ENCODE measurements around the gene SLC6A13. TPM values are rescaled to one million over a fixed set of nuclear protein-coding genes. Genes with fewer than 3 reads are reported as not detected.

SLC6A13 gene
- total RNA-seq, 2 experiments from 2014 or later: 0.16 to 0.30 TPM

- ATAC-seq (no peak), DNase-seq (no peak)
- intact Hi-C loops (cut with DNase I, micrococcal nuclease): no loop called here
- POLR2A ChIA-PET: no interaction called here
- Mint-ChIP-seq H3K27me3 (peaks cover 3% of the 10 kb centered on the region), H3K4me3 (no peak overlapping the region), H3K36me3 (ENCODE audit: low read depth) (no peaks in the 10 kb centered on the region), H3K27ac (no peak overlapping the region), H3K4me1 (peaks cover 14% of the 10 kb centered on the region), H3K9me3 (ENCODE audit: low read depth) (no peaks in the 10 kb centered on the region)
- CTCF ChIA-PET: interaction anchor here (0.7 kb wide), 1 partner anchor 86 kb away, joined by 3 read pairs; no protein-coding TSS in a partner anchor
Observed at GRCh38 chr12:264269-264668, 1.6 kb upstream of the SLC6A13 start.

- H3K36me3 Mint-ChIP-seq (ENCODE audit: low read depth): no peaks in the 10 kb centered on the region
- intact Hi-C loops (cut with DNase I, micrococcal nuclease): no loop called here
- peaks cover 5% of the 10 kb centered on the region for H3K27me3 Mint-ChIP-seq
- ChIA-PET CTCF (interaction anchor here (0.8 kb wide), 1 partner anchor 22 kb away, joined by 3 read pairs; no protein-coding TSS in a partner anchor), POLR2A (no interaction called here)
- ATAC-seq (no peak), DNase-seq (no peak)
- no peaks in the 10 kb centered on the region for H3K9me3 Mint-ChIP-seq (ENCODE audit: low read depth)
- no peak overlapping the region for H3K27ac Mint-ChIP-seq
- no peak overlapping the region for H3K4me3 Mint-ChIP-seq
- H3K4me1 Mint-ChIP-seq: peaks cover 14% of the 10 kb centered on the region
Observed at GRCh38 chr12:263574-263973, 938 bp upstream of the SLC6A13 start.

DNA sequence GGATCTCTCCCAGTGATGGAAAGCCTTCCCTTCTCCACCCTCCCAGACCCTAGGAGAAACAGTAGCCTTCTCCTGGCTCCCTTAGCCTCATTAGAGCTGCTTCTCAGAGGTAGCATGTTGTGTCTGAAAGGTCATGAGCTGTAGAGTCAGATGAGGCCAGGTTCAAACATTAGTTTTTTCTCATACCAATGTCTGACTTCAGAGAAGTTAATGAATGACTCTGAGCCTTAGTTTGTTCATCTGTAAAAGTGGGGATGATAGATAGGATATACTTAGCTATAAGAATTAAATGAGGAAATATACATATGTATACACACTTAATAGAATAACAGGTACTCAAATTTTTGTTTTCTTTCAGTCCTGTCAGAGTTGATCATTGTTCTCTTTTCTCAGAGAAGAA is 523 bp downstream of the SLC6A13 start:
- ChIA-PET CTCF (no interaction called here), POLR2A (interaction anchor here (0.7 kb wide), 1 partner anchor 18 kb away, joined by 4 read pairs; no protein-coding TSS in a partner anchor)
- no peak overlapping the region for H3K4me3 Mint-ChIP-seq
- H3K9me3 Mint-ChIP-seq (ENCODE audit: low read depth): no peaks in the 10 kb centered on the region
- DNase-seq (no peak), ATAC-seq (no peak)
- no peak overlapping the region for H3K27ac Mint-ChIP-seq
- intact Hi-C loops (cut with DNase I, micrococcal nuclease): no loop called here
- H3K27me3 Mint-ChIP-seq: peaks cover 16% of the 10 kb centered on the region
- no peaks in the 10 kb centered on the region for H3K36me3 Mint-ChIP-seq (ENCODE audit: low read depth)
- peaks cover 14% of the 10 kb centered on the region for H3K4me1 Mint-ChIP-seq

DNA sequence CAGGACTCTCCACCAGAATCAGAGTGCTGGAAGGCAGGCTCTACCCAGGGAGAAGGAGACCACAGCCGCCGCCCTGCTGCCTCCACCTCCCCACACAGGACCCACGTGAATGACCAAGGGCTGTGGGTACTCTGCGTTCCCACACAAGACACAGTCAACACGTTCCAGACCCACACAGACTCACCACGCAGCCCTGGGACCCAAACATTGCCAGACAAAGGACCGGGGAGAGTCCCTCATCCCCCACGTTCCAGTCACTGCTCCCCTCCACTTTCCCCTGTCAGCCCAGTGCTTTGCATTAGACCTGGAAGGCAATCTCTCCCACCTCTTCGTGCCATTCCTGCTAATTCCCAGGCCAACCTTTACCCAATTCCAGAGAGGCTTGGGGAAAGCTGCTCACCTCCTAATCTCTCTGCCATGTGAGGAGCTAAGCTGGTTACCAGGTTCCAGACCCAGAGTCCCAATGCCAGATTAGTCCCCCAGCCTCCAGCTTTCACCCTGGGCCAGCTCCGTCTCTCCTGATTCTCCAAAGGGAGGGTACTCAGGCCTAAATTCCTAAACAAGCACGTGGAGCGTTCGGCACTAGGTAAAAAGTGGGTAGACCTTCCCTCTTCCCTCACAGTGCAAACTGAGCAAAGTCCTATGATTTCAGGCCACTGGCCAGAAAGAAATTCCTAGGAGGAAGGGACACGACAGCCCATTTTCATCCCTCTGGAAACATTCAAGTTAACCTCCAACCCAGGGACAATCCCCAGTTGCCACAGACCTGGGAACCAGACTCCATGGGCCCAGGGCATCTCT is 4.9 kb downstream of the SLC6A13 start:
- H3K27me3 Mint-ChIP-seq: peaks cover 38% of the 10 kb centered on the region
- H3K4me3 Mint-ChIP-seq: no peak overlapping the region
- no peak for ATAC-seq
- H3K27ac Mint-ChIP-seq: no peak overlapping the region
- H3K4me1 Mint-ChIP-seq: no peaks in the 10 kb centered on the region
- no peaks in the 10 kb centered on the region for H3K9me3 Mint-ChIP-seq (ENCODE audit: low read depth)
- no peak for DNase-seq
- intact Hi-C loops (cut with DNase I, micrococcal nuclease): no loop called here
- ChIA-PET CTCF (interaction anchor here (0.7 kb wide), 1 partner anchor 19 kb away, joined by 5 read pairs; no protein-coding TSS in a partner anchor), POLR2A (no interaction called here)
- H3K36me3 Mint-ChIP-seq (ENCODE audit: low read depth): no peaks in the 10 kb centered on the region

- H3K27me3 Mint-ChIP-seq: peaks cover 38% of the 10 kb centered on the region
- H3K9me3 Mint-ChIP-seq (ENCODE audit: low read depth): no peaks in the 10 kb centered on the region
- intact Hi-C loops (cut with DNase I, micrococcal nuclease): no loop called here
- no peak overlapping the region for H3K4me3 Mint-ChIP-seq
- ChIA-PET CTCF (interaction anchor here (0.7 kb wide), 1 partner anchor 20 kb away, joined by 5 read pairs; no protein-coding TSS in a partner anchor), POLR2A (no interaction called here)
- H3K4me1 Mint-ChIP-seq: no peaks in the 10 kb centered on the region
- ATAC-seq (no peak), DNase-seq (no peak)
- no peak overlapping the region for H3K27ac Mint-ChIP-seq
- H3K36me3 Mint-ChIP-seq (ENCODE audit: low read depth): no peaks in the 10 kb centered on the region
Observed at GRCh38 chr12:256958-257357, 5.7 kb downstream of the SLC6A13 start.

GRCh38 chr12:256225-256624 is 6.4 kb downstream of the SLC6A13 start:
- ATAC-seq (no peak), DNase-seq (no peak)
- Mint-ChIP-seq H3K4me1 (no peaks in the 10 kb centered on the region), H3K36me3 (ENCODE audit: low read depth) (no peaks in the 10 kb centered on the region), H3K4me3 (no peak overlapping the region), H3K27me3 (peaks cover 38% of the 10 kb centered on the region), H3K9me3 (ENCODE audit: low read depth) (no peaks in the 10 kb centered on the region), H3K27ac (no peak overlapping the region)
- POLR2A ChIA-PET: no interaction called here
- intact Hi-C loops (cut with DNase I, micrococcal nuclease): no loop called here
- CTCF ChIA-PET: no interaction called here

DNA sequence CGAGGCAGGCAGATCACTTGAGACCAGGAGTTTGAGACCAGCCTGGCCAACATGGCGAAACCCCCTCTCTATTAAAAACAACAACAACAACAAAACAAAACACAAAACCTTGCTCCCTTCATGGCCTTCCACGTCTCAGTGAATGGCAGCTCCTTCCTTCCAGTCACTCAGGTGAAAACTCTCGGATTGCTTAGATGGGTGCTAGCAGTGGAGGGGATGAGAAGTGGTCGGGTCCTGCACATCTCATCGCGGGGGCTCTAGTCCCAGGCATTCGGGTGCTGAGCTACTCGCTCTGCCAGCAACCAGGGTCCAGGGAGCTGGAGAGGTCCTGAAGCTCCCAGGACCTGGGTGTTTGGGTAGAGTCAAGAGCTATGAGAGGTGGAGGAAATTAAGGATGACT is 7.7 kb downstream of the SLC6A13 start:
- Mint-ChIP-seq H3K4me1 (no peaks in the 10 kb centered on the region), H3K27ac (no peak overlapping the region), H3K4me3 (no peak overlapping the region), H3K27me3 (peaks cover 38% of the 10 kb centered on the region), H3K9me3 (ENCODE audit: low read depth) (no peaks in the 10 kb centered on the region), H3K36me3 (ENCODE audit: low read depth) (no peaks in the 10 kb centered on the region)
- intact Hi-C loops (cut with DNase I, micrococcal nuclease): no loop called here
- ATAC-seq (no peak), DNase-seq (no peak)
- ChIA-PET POLR2A (no interaction called here), CTCF (interaction anchor here (0.6 kb wide), 1 partner anchor 162 kb away, joined by 4 read pairs; no protein-coding TSS in a partner anchor)

DNA sequence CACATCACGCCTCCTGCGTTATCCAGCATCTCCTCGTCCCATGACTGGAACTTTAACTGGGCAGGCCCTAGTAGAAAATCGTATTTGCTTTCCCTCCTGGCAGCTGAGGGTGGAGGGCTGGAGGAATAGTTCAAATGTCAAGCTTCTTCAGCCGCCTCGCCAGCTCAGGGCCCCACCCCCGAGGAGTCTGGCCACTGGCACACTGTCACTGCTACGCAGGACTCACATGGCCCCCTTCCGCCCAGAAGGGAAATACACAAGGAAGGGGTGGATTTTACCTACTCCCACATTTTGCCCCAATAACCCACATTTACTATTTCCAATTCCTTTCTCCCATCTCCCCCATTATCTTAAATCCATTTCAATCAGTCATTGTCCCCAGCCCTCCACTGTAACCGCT is 8.6 kb downstream of the SLC6A13 start:
- no peak for DNase-seq
- POLR2A ChIA-PET: no interaction called here
- Mint-ChIP-seq H3K27ac (no peak overlapping the region), H3K4me3 (no peak overlapping the region), H3K36me3 (ENCODE audit: low read depth) (no peaks in the 10 kb centered on the region), H3K4me1 (no peaks in the 10 kb centered on the region), H3K27me3 (peaks cover 36% of the 10 kb centered on the region), H3K9me3 (ENCODE audit: low read depth) (no peaks in the 10 kb centered on the region)
- ATAC-seq: no peak
- intact Hi-C loops (cut with DNase I, micrococcal nuclease): no loop called here
- CTCF ChIA-PET: no interaction called here

DNA sequence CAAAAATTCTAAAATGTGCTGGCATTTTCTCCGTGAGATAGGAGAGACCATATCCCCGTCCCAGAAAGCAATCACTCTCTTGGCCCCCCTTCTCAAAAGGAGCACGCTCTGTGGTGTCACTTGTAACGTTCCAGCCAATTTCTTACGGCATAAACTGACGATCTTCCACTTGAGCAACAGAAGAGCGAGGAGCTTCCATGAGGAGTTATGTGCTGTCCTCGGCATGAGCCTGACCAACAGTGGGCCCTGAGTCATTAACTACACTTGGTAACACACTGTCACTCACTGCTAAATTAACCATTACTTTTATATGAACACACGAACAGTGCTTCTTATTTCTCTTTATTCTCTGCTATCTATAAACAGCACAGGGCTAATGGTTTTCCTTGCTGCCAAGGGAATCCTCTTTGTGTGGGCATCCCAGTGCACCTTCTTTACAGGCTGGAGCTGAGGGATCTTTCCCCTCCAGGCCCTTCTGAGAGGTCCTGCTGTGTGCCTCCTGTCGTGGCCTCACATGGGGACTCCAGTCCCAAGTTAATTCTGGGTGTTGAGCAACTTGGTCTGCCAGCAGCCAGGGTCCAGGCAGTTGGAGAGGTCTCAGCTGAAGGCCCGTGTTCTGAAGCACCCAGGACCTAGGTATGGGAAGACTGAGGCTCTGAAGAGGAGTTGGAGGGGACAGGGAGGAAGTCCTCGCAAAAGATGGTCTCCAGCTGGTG is 9.4 kb downstream of the SLC6A13 start:
- DNase-seq (no peak), ATAC-seq (no peak)
- intact Hi-C loops (cut with DNase I, micrococcal nuclease): no loop called here
- no peaks in the 10 kb centered on the region for H3K4me1 Mint-ChIP-seq
- H3K27ac Mint-ChIP-seq: no peak overlapping the region
- H3K36me3 Mint-ChIP-seq (ENCODE audit: low read depth): no peaks in the 10 kb centered on the region
- ChIA-PET CTCF (no interaction called here), POLR2A (no interaction called here)
- H3K27me3 Mint-ChIP-seq: peaks cover 33% of the 10 kb centered on the region
- H3K4me3 Mint-ChIP-seq: no peak overlapping the region
- H3K9me3 Mint-ChIP-seq (ENCODE audit: low read depth): no peaks in the 10 kb centered on the region

DNA sequence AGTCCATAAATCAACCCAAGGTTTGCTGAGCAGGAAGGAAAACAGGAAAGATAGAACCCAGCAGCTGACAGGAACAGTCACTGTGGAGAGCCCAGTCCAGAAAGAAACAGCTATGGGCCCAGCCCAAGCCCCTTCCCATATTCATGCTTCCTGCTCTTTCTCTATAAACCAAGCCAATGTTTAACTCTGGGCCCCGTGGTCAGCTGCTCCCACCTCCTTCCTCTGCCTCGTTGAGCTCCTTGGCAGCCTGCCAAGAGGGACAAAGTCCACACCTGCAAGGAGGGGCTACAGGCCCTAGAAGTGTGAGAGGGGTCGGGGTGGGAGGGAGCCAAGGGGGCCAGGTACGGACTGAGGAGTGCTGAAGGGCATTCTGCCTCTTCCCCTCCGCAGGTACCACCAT is 10.0 kb downstream of the SLC6A13 start:
- ATAC-seq: no peak
- Mint-ChIP-seq H3K27ac (no peak overlapping the region), H3K9me3 (ENCODE audit: low read depth) (peaks cover 5% of the 10 kb centered on the region), H3K4me1 (no peaks in the 10 kb centered on the region), H3K4me3 (no peak overlapping the region), H3K36me3 (ENCODE audit: low read depth) (no peaks in the 10 kb centered on the region), H3K27me3 (peaks cover 26% of the 10 kb centered on the region)
- CTCF ChIA-PET: no interaction called here
- no peak for DNase-seq
- intact Hi-C loops (cut with DNase I, micrococcal nuclease): no loop called here
- POLR2A ChIA-PET: no interaction called here

DNA sequence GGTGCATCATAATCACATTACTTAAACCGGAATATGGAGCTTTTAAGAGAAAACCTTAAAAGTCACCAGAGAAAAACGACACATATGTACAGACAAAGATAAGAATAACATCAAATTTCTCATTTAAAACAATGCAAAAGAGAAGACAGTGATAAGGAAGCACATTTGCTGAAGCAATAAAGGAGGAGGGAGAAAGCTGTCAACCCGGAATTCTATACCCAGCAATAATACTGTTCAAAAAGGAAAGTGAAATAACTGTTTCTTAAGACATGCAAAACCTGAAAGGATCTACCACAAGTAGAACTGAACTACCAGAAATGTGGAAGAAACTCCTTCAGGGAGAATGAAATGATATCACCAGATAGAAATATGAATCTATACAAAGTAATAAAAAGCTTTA is 15.4 kb downstream of the SLC6A13 start:
- Mint-ChIP-seq H3K4me1 (no peaks in the 10 kb centered on the region), H3K9me3 (ENCODE audit: low read depth) (peaks cover 10% of the 10 kb centered on the region), H3K27me3 (peaks cover 8% of the 10 kb centered on the region), H3K27ac (no peak overlapping the region), H3K4me3 (no peak overlapping the region), H3K36me3 (ENCODE audit: low read depth) (no peaks in the 10 kb centered on the region)
- DNase-seq: no peak
- no peak for ATAC-seq
- POLR2A ChIA-PET: no interaction called here
- intact Hi-C loops (cut with DNase I, micrococcal nuclease): no loop called here
- CTCF ChIA-PET: interaction anchor here (0.7 kb wide), 1 partner anchor 117 kb away, joined by 3 read pairs; no protein-coding TSS in a partner anchor

GRCh38 chr12:243381-243780 is 19.3 kb downstream of the SLC6A13 start:
- H3K9me3 Mint-ChIP-seq (ENCODE audit: low read depth): peaks cover 10% of the 10 kb centered on the region
- peaks cover 13% of the 10 kb centered on the region for H3K27me3 Mint-ChIP-seq
- no peaks in the 10 kb centered on the region for H3K36me3 Mint-ChIP-seq (ENCODE audit: low read depth)
- no peak overlapping the region for H3K27ac Mint-ChIP-seq
- DNase-seq: no peak
- H3K4me3 Mint-ChIP-seq: no peak overlapping the region
- ChIA-PET POLR2A (no interaction called here), CTCF (no interaction called here)
- no peak for ATAC-seq
- intact Hi-C loops (cut with DNase I, micrococcal nuclease): no loop called here
- H3K4me1 Mint-ChIP-seq: no peaks in the 10 kb centered on the region

Data from activated CD4-positive, alpha-beta T cell treated with anti-CD3 and anti-CD28 coated beads for 36 hours (primary cell).